HepG2 (cell line): ENCODE measurements around the gene CXorf38. TPM values are rescaled to one million over a fixed set of nuclear protein-coding genes. Genes with fewer than 3 reads are reported as not detected.

ENCODE experiments used
- ATAC-seq: fragments of 200-7000 bp; cut with Tn5 transposase; 3 replicates; pipeline ENCODE4 v1.9.1; 2020; ENCODE audit warnings: mild to moderate bottlenecking, moderate library complexity
- BruUV-seq: library from RNA; stranded (reverse); fragments of 400-500 nt; replicated peaks from 2 replicates; lab custom pipeline; 2021; lab: Mats Ljungman, UMichigan
- CTCF ChIA-PET: fragments of 300-600 bp; formaldehyde crosslinking; extraction: SDS; loops from one replicate; lab custom pipeline; 2021; ENCODE audit warnings: low total read pairs, inconsistent platforms, low intra/inter-chr PET ratio; lab: Yijun Ruan, JAX
- POLR2A ChIA-PET: fragments of 350-600 bp; sonication (Branson Sonifier 250); formaldehyde crosslinking; loops from one replicate; lab custom pipeline; 2020; ENCODE audit warnings: antibody characterized with exemption, inconsistent platforms; lab: Yijun Ruan, JAX
- DNase-seq: peaks from one replicate; pipeline ENCODE4 v3.0.0-alpha.2; 2015; ENCODE audit warnings: low spot score
- FAIRE-seq: peaks from 3 replicates; lab custom pipeline; 2011; peaks lifted over from hg19 to GRCh38; lab: Jason Lieb, UNC
- H2AFZ ChIP-seq: one replicate; pipeline ENCODE4 v1.6.1; 2011; ENCODE audit warnings: low read length, inconsistent platforms
- H3K27ac ChIP-seq: fragments of 300-600 bp; 3 replicates; pipeline ENCODE4 v1.8.0; 2011; ENCODE audit warnings: mixed run types, mild to moderate bottlenecking, mixed read lengths, low read length, inconsistent platforms; ENCODE audit not compliant: insufficient read depth; ENCODE audit errors: extremely low read length
- H3K27me3 ChIP-seq, 2 experiments: fragments of 200-600 bp in 1 of 2; 2 replicates in 1 of 2; 3 replicates in 1 of 2; pipeline versions ENCODE4 v1.6.0 to v1.8.0; 2011; ENCODE audit warnings: low read length in 2 of 2, mild to moderate bottlenecking in 2 of 2, moderate library complexity in 2 of 2, inconsistent platforms in 1 of 2; ENCODE audit not compliant: insufficient read depth in 2 of 2, control insufficient read depth in 1 of 2
- H3K36me3 ChIP-seq, 2 experiments: fragments of 200-600 bp in 1 of 2; replicated peaks in 1 of 2; 2 replicates in 1 of 2; 3 replicates in 1 of 2; pipeline versions ENCODE4 v1.5.1 to v1.8.0; 2011; ENCODE audit warnings: low read length in 2 of 2, inconsistent platforms in 1 of 2; ENCODE audit not compliant: insufficient read depth in 2 of 2, control insufficient read depth in 1 of 2
- H3K4me1 ChIP-seq: 2 replicates; pipeline ENCODE4 v1.5.1; 2012; ENCODE audit warnings: low read length, inconsistent platforms; ENCODE audit not compliant: insufficient read depth
- H3K4me2 ChIP-seq: 2 replicates; pipeline ENCODE4 v1.6.0; 2011; ENCODE audit warnings: low read depth, low read length, inconsistent platforms
- H3K4me3 ChIP-seq, 3 experiments: fragments of 200-600 bp in 1 of 3; sonication (generic), shearing (Covaris generic) in 1 of 3; replicated peaks in 1 of 3; 2 replicates each; pipeline ENCODE4 v1.5.1; 2011 to 2016; ENCODE audit warnings: low read length in 3 of 3, inconsistent platforms in 2 of 3, low read depth in 2 of 3, mild to moderate bottlenecking in 2 of 3, control low read depth in 1 of 3, mixed read lengths in 1 of 3; ENCODE audit not compliant: insufficient read depth in 1 of 3
- H3K79me2 ChIP-seq: one replicate; pipeline ENCODE4 v1.6.1; 2011; ENCODE audit warnings: low read length, inconsistent platforms; ENCODE audit not compliant: insufficient read depth
- H3K9ac ChIP-seq: 2 replicates; pipeline ENCODE4 v1.6.0; 2011; ENCODE audit warnings: mild to moderate bottlenecking, low read depth, low read length, inconsistent platforms; ENCODE audit not compliant: insufficient read depth
- H3K9me3 ChIP-seq: 2 replicates; pipeline ENCODE4 v1.5.1; 2012; ENCODE audit warnings: mild to moderate bottlenecking, low read length
- H4K20me1 ChIP-seq: 2 replicates; pipeline ENCODE4 v1.6.0; 2011; ENCODE audit warnings: inconsistent platforms, mild to moderate bottlenecking, low read length, moderate library complexity; ENCODE audit not compliant: insufficient read depth
- ARHGAP35 ChIP-seq: sonication (generic); formaldehyde crosslinking; IDR thresholded peaks from 2 replicates; pipeline ENCODE4 v1.9.0; 2022; ENCODE audit warnings: mild to moderate bottlenecking, inconsistent platforms, moderate library complexity, missing genetic modification reagents, borderline replicate concordance
- ESRRA ChIP-seq: sonication (generic); formaldehyde crosslinking; IDR thresholded peaks from 2 replicates; pipeline ENCODE4 v1.5.1; 2020; ENCODE audit warnings: mild to moderate bottlenecking, low read depth, missing genetic modification reagents
- POGZ ChIP-seq: sonication (generic); formaldehyde crosslinking; IDR thresholded peaks from 2 replicates; pipeline ENCODE4 v1.4.0; 2020; ENCODE audit warnings: mild to moderate bottlenecking, missing genetic modification reagents
- RFX5 ChIP-seq: IDR thresholded peaks from 2 replicates; pipeline ENCODE4 v1.6.1; 2011; ENCODE audit warnings: low read depth, low read length, improper control_type of control experiment
- ZFP62 ChIP-seq: sonication (generic); formaldehyde crosslinking; IDR thresholded peaks from 2 replicates; pipeline ENCODE4 v1.4.0; 2020; ENCODE audit warnings: missing genetic modification reagents
- ZNF788 ChIP-seq: sonication (generic); formaldehyde crosslinking; IDR thresholded peaks from 2 replicates; pipeline ENCODE4 v1.5.0; 2020; ENCODE audit warnings: mild to moderate bottlenecking, missing genetic modification reagents, borderline replicate concordance
- WGBS: methylation state at CpG from one replicate; pipeline ENCODE4 v1.1.6; 2017; ENCODE audit warnings: low lambda C conversion rate; 5-methylcytosine and 5-hydroxymethylcytosine counted together
- in situ Hi-C: cut with HindIII; loops from 2 replicates; pipeline ENCODE4 v1.10.0; 2017; ENCODE audit warnings: low pct_unique_long_range_greater_than_20kb; ENCODE audit not compliant: extremely low pct_ligation_motif_present
- intact Hi-C: fragments of 100-400 bp; cut with micrococcal nuclease; formaldehyde crosslinking; loops from one replicate; pipeline ENCODE4 v1.10.0; 2022; ENCODE audit not compliant: unreplicated experiment
- polyA plus RNA-seq, 8 experiments: library from polyadenylated mRNA; depleted of rRNA in 3 of 8; stranded (reverse) in 7 of 8; unstranded in 1 of 8; fragments of >200 nt; fragmentation: Illumina TruSeq in 4 of 8; extraction: Trizol in 4 of 8; gene quantifications; 2 replicates each; pipeline versions ENCODE4 v1.2.1 to v1.2.3, GENCODE V29; 2011 to 2016; ENCODE audit warnings: low read depth in 4 of 8, missing spikeins in 1 of 8, mixed read lengths in 1 of 8; ENCODE audit not compliant: insufficient read depth in 1 of 8
- total RNA-seq, 5 experiments: library from RNA; depleted of rRNA; stranded (reverse); fragments of >200 nt; fragmentation: Illumina TruSeq; extraction: Trizol; gene quantifications; 2 replicates each; pipeline ENCODE4 v1.2.3, GENCODE V29; 2016; ENCODE audit warnings: low read depth in 1 of 5
- TF ChIP-seq, protein P1 (sequence below): sonication (generic); formaldehyde crosslinking; IDR thresholded peaks from 2 replicates; pipeline ENCODE4 v1.8.0; 2022; ENCODE audit warnings: mild to moderate bottlenecking, missing genetic modification reagents, moderate library complexity
- TF ChIP-seq, protein P2 (sequence below): conservative IDR thresholded peaks from 2 replicates; pipeline ENCODE4 v1.6.1; 2018; ENCODE audit warnings: missing genetic modification reagents

Gene CXorf38
- total and polyA plus RNA-seq, 2 of the 13 experiments (the other 11 are each of a cell fraction or from before 2014, with no cell fraction given): 4.6 to 6.7 TPM

DNA sequence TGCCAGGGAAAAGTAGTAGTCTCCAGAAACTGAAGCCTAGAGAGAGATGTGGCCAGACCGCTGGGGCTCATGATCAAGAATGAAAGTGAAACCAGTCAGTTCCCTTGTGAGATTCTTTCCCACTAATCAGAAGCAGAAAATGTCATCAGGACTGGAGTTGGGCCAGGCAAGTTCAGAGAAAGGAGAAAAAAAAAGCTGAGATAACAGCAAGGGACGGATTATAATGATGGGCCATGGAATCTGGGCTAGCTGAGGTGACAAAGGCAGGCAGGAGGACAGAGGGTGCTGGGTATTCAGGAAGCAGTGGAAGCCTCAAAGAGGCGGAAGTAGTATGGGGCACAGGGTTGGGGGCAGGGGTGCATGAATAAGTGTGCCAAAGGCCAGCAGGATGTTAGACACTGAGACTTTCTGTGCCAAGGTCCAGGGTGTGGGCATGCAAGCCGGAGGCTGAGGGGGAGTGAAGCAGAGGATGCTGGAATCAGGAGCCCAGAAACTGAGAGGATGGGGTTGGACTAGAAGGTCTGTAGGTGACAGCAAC, 2.5 kb downstream of the CXorf38 start:
- ATAC-seq (no peak), DNase-seq (peak; percentile 5), FAIRE-seq (no peak)
- Histone ChIP-seq H3K4me1 (peaks cover 11% of the 10 kb centered on the region), H3K36me3 (no peaks in the 10 kb centered on the region), H3K27ac (no peak overlapping the region), H4K20me1 (no peaks in the 10 kb centered on the region), H3K27me3 (no peaks in the 10 kb centered on the region), H3K4me2 (peak overlapping the region; percentile 52), H3K79me2 (peaks cover 24% of the 10 kb centered on the region), H3K9ac (peak overlapping the region; percentile 34; the same call in 1 of the 2 replicates), H2AFZ (no peak overlapping the region), H3K9me3 (no peaks in the 10 kb centered on the region), H3K4me3 (peak overlapping the region; percentile 6 to 43 (median 9); a peak in 3 of 6 replicates)
- TF ChIP-seq, protein P1, sequence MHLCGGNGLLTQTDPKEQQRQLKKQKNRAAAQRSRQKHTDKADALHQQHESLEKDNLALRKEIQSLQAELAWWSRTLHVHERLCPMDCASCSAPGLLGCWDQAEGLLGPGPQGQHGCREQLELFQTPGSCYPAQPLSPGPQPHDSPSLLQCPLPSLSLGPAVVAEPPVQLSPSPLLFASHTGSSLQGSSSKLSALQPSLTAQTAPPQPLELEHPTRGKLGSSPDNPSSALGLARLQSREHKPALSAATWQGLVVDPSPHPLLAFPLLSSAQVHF (CRISPR knock-in tag): no peak
- TF ChIP-seq POGZ (CRISPR knock-in tag) (no peak), ESRRA (no peak), RFX5 (no peak), ZFP62 (CRISPR knock-in tag) (no peak), ZNF788 (CRISPR knock-in tag) (no peak), ARHGAP35 (CRISPR knock-in tag) (no peak)
- TF ChIP-seq, protein P2, sequence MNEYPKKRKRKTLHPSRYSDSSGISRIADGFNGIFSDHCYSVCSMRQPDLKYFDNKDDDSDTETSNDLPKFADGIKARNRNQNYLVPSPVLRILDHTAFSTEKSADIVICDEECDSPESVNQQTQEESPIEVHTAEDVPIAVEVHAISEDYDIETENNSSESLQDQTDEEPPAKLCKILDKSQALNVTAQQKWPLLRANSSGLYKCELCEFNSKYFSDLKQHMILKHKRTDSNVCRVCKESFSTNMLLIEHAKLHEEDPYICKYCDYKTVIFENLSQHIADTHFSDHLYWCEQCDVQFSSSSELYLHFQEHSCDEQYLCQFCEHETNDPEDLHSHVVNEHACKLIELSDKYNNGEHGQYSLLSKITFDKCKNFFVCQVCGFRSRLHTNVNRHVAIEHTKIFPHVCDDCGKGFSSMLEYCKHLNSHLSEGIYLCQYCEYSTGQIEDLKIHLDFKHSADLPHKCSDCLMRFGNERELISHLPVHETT (CRISPR knock-in tag): no peak
- no TSS peak for BruUV-seq
- intact Hi-C loops: loop anchor here (10.0 kb wide), 2 partner anchors 60 to 100 kb away; partner anchors contain the start of gene ATP6AP2
- ChIA-PET POLR2A (no interaction called here), CTCF (no interaction called here)
- in situ Hi-C loops: no loop called here
- WGBS: 77% methylated on average over 4 of the region's 4 CpGs
